HepG2 (cell line): Measurements from ENCODE around the gene AKAIN1. TPM values are rescaled to one million over a fixed set of nuclear protein-coding genes. Genes with fewer than 3 reads are reported as not detected.

ENCODE experiments used
- ARNTL ChIP-seq: sonication (generic); formaldehyde crosslinking; IDR thresholded peaks from 2 replicates; pipeline ENCODE4 v1.4.0; 2020; ENCODE audit warnings: mild to moderate bottlenecking, missing genetic modification reagents
- CBX5 ChIP-seq: sonication (generic); formaldehyde crosslinking; IDR thresholded peaks from 2 replicates; pipeline ENCODE4 v1.4.0; 2020; ENCODE audit warnings: missing genetic modification reagents, borderline replicate concordance
- FOXA1 ChIP-seq, 2 experiments: fragments of 450-650 bp in 1 of 2; sonication (generic) in 1 of 2; formaldehyde crosslinking in 1 of 2; IDR thresholded peaks; 2 replicates each; pipeline versions ENCODE4 v1.4.0 to v1.6.1; 2016 to 2020; ENCODE audit warnings: missing genetic modification reagents in 1 of 2
- FOXM1 ChIP-seq: sonication (generic); formaldehyde crosslinking; IDR thresholded peaks from 2 replicates; pipeline ENCODE4 v1.5.0; 2020; ENCODE audit warnings: missing genetic modification reagents
- GRHL1 ChIP-seq: sonication (generic); formaldehyde crosslinking; conservative IDR thresholded peaks from 2 replicates; pipeline ENCODE4 v1.8.0; 2022; ENCODE audit warnings: missing genetic modification reagents
- HNRNPL ChIP-seq: fragments of 200-400 bp; formaldehyde crosslinking; IDR thresholded peaks from 2 replicates; pipeline ENCODE4 v1.6.1; 2017; ENCODE audit warnings: mild to moderate bottlenecking, low read depth, low read length
- KDM5A ChIP-seq: fragments of 200-600 bp; sonication (generic); IDR thresholded peaks from 2 replicates; pipeline ENCODE4 v1.7.0; 2018; ENCODE audit warnings: antibody characterized with exemption, mild to moderate bottlenecking, low read length, borderline replicate concordance
- NR1H2 ChIP-seq: sonication (generic); formaldehyde crosslinking; IDR thresholded peaks from 2 replicates; pipeline ENCODE4 v1.8.1; 2022; ENCODE audit warnings: low read depth, missing genetic modification reagents, borderline replicate concordance
- PHF5A ChIP-seq: IDR thresholded peaks from one replicate; pipeline ENCODE4 v1.6.1; 2018; ENCODE audit warnings: low read depth, missing genetic modification reagents; ENCODE audit not compliant: unreplicated experiment
- RBFOX2 ChIP-seq: fragments of 200-400 bp; formaldehyde crosslinking; IDR thresholded peaks from 2 replicates; pipeline ENCODE4 v1.6.1; 2017; ENCODE audit warnings: low read depth, mild to moderate bottlenecking, low read length
- RFX5 ChIP-seq: IDR thresholded peaks from 2 replicates; pipeline ENCODE4 v1.6.1; 2011; ENCODE audit warnings: low read depth, low read length, improper control_type of control experiment
- YY1 ChIP-seq: IDR thresholded peaks from 2 replicates; pipeline ENCODE4 v1.6.1; 2011; ENCODE audit warnings: low read length, low read depth, moderate library complexity, mild to moderate bottlenecking; ENCODE audit not compliant: insufficient read depth, insufficient replicate concordance
- ZFY ChIP-seq: sonication (generic); formaldehyde crosslinking; IDR thresholded peaks from 2 replicates; pipeline ENCODE4 v1.4.0; 2020; ENCODE audit warnings: missing genetic modification reagents
- ZNF251 ChIP-seq: sonication (generic); formaldehyde crosslinking; IDR thresholded peaks from 2 replicates; pipeline ENCODE4 v1.9.0; 2021; ENCODE audit warnings: mild to moderate bottlenecking, missing genetic modification reagents
- ZNF451 ChIP-seq: sonication (generic); formaldehyde crosslinking; IDR thresholded peaks from 2 replicates; pipeline ENCODE4 v1.5.0; 2020; ENCODE audit warnings: mild to moderate bottlenecking, missing genetic modification reagents
- ZNF484 ChIP-seq: sonication (generic); formaldehyde crosslinking; IDR thresholded peaks from 2 replicates; pipeline ENCODE4 v1.5.1; 2020; ENCODE audit warnings: mild to moderate bottlenecking, low read depth, missing genetic modification reagents, borderline replicate concordance
- ZNF564 ChIP-seq: sonication (generic); formaldehyde crosslinking; IDR thresholded peaks from 2 replicates; pipeline ENCODE4 v1.8.1; 2023; ENCODE audit warnings: mild to moderate bottlenecking, missing genetic modification reagents
- ZNF777 ChIP-seq: sonication (generic); formaldehyde crosslinking; IDR thresholded peaks from 2 replicates; pipeline ENCODE4 v1.4.0; 2020; ENCODE audit warnings: missing genetic modification reagents
- polyA plus RNA-seq, 8 experiments: library from polyadenylated mRNA; depleted of rRNA in 3 of 8; stranded (reverse) in 7 of 8; unstranded in 1 of 8; fragments of >200 nt; fragmentation: Illumina TruSeq in 4 of 8; extraction: Trizol in 4 of 8; gene quantifications; 2 replicates each; pipeline versions ENCODE4 v1.2.1 to v1.2.3, GENCODE V29; 2011 to 2016; ENCODE audit warnings: low read depth in 4 of 8, missing spikeins in 1 of 8, mixed read lengths in 1 of 8; ENCODE audit not compliant: insufficient read depth in 1 of 8
- total RNA-seq, 5 experiments: library from RNA; depleted of rRNA; stranded (reverse); fragments of >200 nt; fragmentation: Illumina TruSeq; extraction: Trizol; gene quantifications; 2 replicates each; pipeline ENCODE4 v1.2.3, GENCODE V29; 2016; ENCODE audit warnings: low read depth in 1 of 5
- TF ChIP-seq, protein P1 (sequence below): sonication (generic); formaldehyde crosslinking; IDR thresholded peaks from 2 replicates; pipeline ENCODE4 v1.5.0; 2020; ENCODE audit warnings: mild to moderate bottlenecking, missing genetic modification reagents, borderline replicate concordance
- TF ChIP-seq, protein P2 (sequence below): sonication (generic); formaldehyde crosslinking; IDR thresholded peaks from 2 replicates; pipeline ENCODE4 v1.8.0; 2022; ENCODE audit warnings: mild to moderate bottlenecking, missing genetic modification reagents, borderline replicate concordance
- TF ChIP-seq, protein P3 (sequence below): sonication (generic); formaldehyde crosslinking; IDR thresholded peaks from 2 replicates; pipeline ENCODE4 v1.8.1; 2023; ENCODE audit warnings: mild to moderate bottlenecking, inconsistent platforms, moderate library complexity, missing genetic modification reagents, borderline replicate concordance

The AKAIN1 gene
- total and polyA plus RNA-seq, 2 of the 13 experiments (the other 11 are each of a cell fraction or from before 2014, with no cell fraction given), result not detected

- TF ChIP-seq NR1H2 (CRISPR knock-in tag) (no peak), FOXA1 (IDR thresholded peaks at IDR 0.05) (no peak), FOXA1 (CRISPR knock-in tag; IDR thresholded peaks at IDR 0.05) (no peak), HNRNPL (no peak), YY1 (peak; percentile 69), GRHL1 (CRISPR knock-in tag) (no peak), KDM5A (no peak; the same call in 1 of the 2 replicates), RBFOX2 (peak; percentile 98), ARNTL (CRISPR knock-in tag) (no peak; the same call in 1 of the 2 replicates), ZNF777 (CRISPR knock-in tag) (peak; percentile 85), ZNF484 (CRISPR knock-in tag) (no peak), ZNF251 (CRISPR knock-in tag) (no peak), FOXM1 (CRISPR knock-in tag) (no peak), RFX5 (0 out of 2 replicates have a peak, but pooled peaks have one; percentile 14), PHF5A (CRISPR knock-in tag) (no peak), ZNF451 (peak; percentile 80), CBX5 (peak; percentile 29; the same call in 1 of the 2 replicates), ZNF564 (CRISPR knock-in tag) (no peak; the same call in 1 of the 2 replicates), ZFY (CRISPR knock-in tag) (peak; percentile 98)
- TF ChIP-seq, protein P1, sequence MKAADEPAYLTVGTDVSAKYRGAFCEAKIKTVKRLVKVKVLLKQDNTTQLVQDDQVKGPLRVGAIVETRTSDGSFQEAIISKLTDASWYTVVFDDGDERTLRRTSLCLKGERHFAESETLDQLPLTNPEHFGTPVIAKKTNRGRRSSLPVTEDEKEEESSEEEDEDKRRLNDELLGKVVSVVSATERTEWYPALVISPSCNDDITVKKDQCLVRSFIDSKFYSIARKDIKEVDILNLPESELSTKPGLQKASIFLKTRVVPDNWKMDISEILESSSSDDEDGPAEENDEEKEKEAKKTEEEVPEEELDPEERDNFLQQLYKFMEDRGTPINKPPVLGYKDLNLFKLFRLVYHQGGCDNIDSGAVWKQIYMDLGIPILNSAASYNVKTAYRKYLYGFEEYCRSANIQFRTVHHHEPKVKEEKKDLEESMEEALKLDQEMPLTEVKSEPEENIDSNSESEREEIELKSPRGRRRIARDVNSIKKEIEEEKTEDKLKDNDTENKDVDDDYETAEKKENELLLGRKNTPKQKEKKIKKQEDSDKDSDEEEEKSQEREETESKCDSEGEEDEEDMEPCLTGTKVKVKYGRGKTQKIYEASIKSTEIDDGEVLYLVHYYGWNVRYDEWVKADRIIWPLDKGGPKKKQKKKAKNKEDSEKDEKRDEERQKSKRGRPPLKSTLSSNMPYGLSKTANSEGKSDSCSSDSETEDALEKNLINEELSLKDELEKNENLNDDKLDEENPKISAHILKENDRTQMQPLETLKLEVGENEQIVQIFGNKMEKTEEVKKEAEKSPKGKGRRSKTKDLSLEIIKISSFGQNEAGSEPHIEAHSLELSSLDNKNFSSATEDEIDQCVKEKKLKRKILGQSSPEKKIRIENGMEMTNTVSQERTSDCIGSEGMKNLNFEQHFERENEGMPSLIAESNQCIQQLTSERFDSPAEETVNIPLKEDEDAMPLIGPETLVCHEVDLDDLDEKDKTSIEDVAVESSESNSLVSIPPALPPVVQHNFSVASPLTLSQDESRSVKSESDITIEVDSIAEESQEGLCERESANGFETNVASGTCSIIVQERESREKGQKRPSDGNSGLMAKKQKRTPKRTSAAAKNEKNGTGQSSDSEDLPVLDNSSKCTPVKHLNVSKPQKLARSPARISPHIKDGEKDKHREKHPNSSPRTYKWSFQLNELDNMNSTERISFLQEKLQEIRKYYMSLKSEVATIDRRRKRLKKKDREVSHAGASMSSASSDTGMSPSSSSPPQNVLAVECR (CRISPR knock-in tag), result peak; percentile 86; the same call in 1 of the 2 replicates
- TF ChIP-seq, protein P2, sequence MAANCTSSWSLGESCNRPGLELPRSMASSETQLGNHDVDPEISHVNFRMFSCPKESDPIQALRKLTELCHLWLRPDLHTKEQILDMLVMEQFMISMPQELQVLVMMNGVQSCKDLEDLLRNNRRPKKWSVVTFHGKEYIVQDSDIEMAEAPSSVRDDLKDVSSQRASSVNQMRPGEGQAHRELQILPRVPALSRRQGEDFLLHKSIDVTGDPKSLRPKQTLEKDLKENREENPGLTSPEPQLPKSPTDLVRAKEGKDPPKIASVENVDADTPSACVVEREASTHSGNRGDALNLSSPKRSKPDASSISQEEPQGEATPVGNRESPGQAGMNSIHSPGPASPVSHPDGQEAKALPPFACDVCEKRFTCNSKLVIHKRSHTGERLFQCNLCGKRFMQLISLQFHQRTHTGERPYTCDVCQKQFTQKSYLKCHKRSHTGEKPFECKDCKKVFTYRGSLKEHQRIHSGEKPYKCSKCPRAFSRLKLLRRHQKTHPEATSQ, result peak; percentile 91; the same call in 1 of the 2 replicates
- TF ChIP-seq, protein P3, sequence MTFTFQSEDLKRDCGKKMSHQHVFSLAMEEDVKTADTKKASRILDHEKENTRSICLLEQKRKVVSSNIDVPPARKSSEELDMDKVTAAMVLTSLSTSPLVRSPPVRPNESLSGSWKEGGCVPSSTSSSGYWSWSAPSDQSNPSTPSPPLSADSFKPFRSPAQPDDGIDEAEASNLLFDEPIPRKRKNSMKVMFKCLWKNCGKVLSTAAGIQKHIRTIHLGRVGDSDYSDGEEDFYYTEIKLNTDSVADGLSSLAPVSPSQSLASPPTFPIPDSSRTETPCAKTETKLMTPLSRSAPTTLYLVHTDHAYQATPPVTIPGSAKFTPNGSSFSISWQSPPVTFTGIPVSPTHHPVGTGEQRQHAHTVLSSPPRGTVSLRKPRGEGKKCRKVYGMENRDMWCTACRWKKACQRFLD (CRISPR knock-in tag), result peak; percentile 86; the same call in 1 of the 2 replicates
Observed at GRCh38 chr18:5237723-5238370, 40.8 kb upstream of the AKAIN1 start (continued).
